Measurements from ENCODE around the gene DIS3L2. TPM values are rescaled to one million over a fixed set of nuclear protein-coding genes. Genes with fewer than 3 reads are reported as not detected.

DIS3L2 gene
- total and polyA plus RNA-seq, 2 experiments from 2014 or later: 15.2 to 25.3 TPM

DNA sequence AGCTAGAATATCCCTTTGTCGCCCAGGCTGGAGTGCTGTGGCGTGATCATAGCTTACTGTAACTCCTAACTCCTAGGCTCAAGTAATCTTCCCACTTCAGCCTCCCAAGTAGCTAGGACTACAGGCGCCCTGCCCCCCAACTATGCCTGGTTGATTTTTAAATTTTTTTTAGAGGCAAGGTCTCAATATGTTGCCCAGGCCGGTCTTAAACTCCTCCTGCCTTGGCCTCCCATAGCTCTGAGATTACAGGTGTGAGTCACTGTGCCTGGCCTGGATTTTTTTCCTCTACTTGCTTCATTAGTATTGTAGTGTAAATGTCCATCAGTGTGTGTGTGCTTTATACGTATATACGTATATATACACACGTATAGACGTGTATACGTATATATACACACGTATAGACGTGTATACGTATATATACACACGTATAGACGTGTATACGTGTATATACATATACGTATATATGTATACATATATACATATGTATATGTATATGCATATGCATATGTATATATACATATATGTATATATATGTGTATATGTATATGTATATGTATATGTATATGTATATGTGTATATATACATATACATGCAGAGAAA lies 124.4 kb downstream of the DIS3L2 start (continued):
- TF ChIP-seq ZNF462 (CRISPR knock-in tag; IDR thresholded peaks at IDR 0.05) (no peak), EZH2phosphoT487 (IDR thresholded peaks at IDR 0.05; ENCODE audit: unreplicated experiment) (no peak), ZNF331 (CRISPR knock-in tag; IDR thresholded peaks at IDR 0.05; ENCODE audit: low read depth) (no peak), CREB1 (CRISPR knock-in tag; IDR thresholded peaks at IDR 0.05; ENCODE audit: low read depth) (no peak), REST (IDR thresholded peaks at IDR 0.05; ENCODE audit: unreplicated experiment) (no peak), POLR2AphosphoS5 (IDR thresholded peaks at IDR 0.05; ENCODE audit: low read depth) (no peak)
